ENCODE measurements around the gene RNPS1. TPM values are rescaled to one million over a fixed set of nuclear protein-coding genes. Genes with fewer than 3 reads are reported as not detected.

RNPS1 gene
- total and polyA plus RNA-seq, 2 of the 4 experiments (the other 2 are of a cell fraction), result 57.5 to 192 TPM

DNA sequence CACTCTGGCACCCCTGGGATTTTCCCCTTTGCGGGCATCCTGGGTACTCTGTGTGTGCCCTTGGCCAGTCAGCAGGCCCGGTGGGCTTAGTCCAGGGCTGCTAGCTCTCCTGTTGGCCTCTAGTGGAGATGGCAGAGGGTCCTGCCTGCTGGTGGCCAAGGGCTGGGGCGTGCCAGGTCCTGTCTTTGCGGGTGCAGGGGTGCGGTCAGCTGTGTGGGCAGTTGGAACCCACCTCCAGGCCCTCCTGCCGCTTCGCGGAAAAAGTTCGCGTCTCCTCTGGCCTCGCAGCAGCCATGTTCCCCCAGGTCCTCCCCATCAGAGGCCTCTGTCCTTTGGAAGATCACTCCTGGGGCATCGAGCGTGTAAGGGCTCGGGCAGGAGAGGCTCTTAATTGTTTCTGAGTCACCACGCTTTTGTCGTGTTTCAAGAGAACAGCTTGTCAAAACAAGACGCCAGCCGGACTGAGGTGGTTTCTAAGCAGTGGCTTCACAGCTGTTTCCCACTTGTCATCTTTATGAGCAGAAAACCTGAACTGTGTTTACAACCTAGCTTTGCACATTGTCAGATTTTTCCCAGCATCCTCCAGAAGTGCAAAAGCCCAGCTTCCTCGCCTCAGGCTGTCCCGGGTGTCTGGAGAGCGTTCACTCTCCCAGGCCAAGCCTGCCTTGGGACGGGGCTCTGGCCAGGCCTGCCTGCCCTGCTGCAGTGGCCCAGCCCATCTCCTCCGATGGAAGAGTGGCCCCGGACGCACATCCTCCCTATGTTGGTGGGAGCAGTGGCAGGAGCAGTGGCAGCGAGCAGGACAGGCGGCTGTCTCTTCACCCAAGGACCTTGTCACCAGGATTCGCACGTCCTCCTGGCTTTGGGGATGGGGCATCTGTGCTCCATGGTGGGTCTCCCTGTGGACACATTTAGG lies 36.7 kb downstream of the RNPS1 start:
- Histone ChIP-seq H3K56ac (ENCODE audit: extremely low read depth, insufficient read depth, low read length) (no peak overlapping the region), H4K20me1 (ENCODE audit: insufficient read depth, low read length) (peaks cover 24% of the 10 kb centered on the region), H3K79me1 (ENCODE audit: low read depth in 1 of 2, low read length in 2 of 2) (peaks cover 2 to 25% of the 10 kb centered on the region in 2 experiments; a peak in 3 of 4 replicates), H3K18ac (ENCODE audit: low read depth, low read length) (no peak overlapping the region), H2BK15ac (ENCODE audit: low read depth, low read length) (no peak overlapping the region), H4K8ac (ENCODE audit: low read depth in 2 of 2, low read length in 2 of 2) (no peak overlapping the region), H2BK20ac (ENCODE audit: low read depth, low read length) (no peak overlapping the region), H4K5ac (ENCODE audit: low read depth, low read length) (no peak overlapping the region), H2BK5ac (ENCODE audit: low read depth, low read length, poor library complexity, severe bottlenecking) (no peak overlapping the region), H4K91ac (ENCODE audit: insufficient read depth, low read depth, low read length) (no peak overlapping the region), H3K9me1 (ENCODE audit: insufficient read depth, low read length) (peaks cover 6% of the 10 kb centered on the region; the same call in 1 of the 2 replicates), H2BK120ac (ENCODE audit: low read depth, low read length) (no peak overlapping the region), H3K23ac (ENCODE audit: low read depth, low read length) (no peak overlapping the region), H3K4me3 (ENCODE audit: insufficient read depth, low read depth, low read length) (no peak overlapping the region), H3K9me3 (ENCODE audit: control insufficient read depth, insufficient read depth, low read length) (no peaks in the 10 kb centered on the region), H3K9ac (ENCODE audit: low read depth, low read length) (no peak overlapping the region), H3K4ac (ENCODE audit: low read depth, low read length) (no peak overlapping the region), H3K36me3 (ENCODE audit: control insufficient read depth, insufficient read depth, low read length) (peaks cover 60% of the 10 kb centered on the region), H3K27me3 (ENCODE audit: control insufficient read depth, insufficient read depth, low read length) (peaks cover under 1% of the 10 kb centered on the region; the same call in 1 of the 2 replicates), H2AK5ac (ENCODE audit: low read depth, low read length) (no peak overlapping the region), H3K27ac (ENCODE audit: insufficient read depth, low read length) (no peak overlapping the region), H3K4me1 (ENCODE audit: control insufficient read depth, insufficient read depth, low read length) (peaks cover 4% of the 10 kb centered on the region), H3K4me2 (ENCODE audit: low read depth, low read length) (no peak overlapping the region), H2AFZ (replicated peaks; ENCODE audit: low read length, poor library complexity) (no peak overlapping the region), H2AK9ac (replicated peaks; ENCODE audit: low read depth, low read length, poor library complexity) (no peak overlapping the region), H3K14ac (replicated peaks; ENCODE audit: low read depth, low read length) (no peak overlapping the region)
- 82% methylated on average over 16 of the region's 29 CpGs; no CpG with 5 or more reads in 1 of the 2 experiments for WGBS, 2 experiments (ENCODE audit: extremely low coverage in 2 of 2, insufficient read length in 1 of 2)
- dilution Hi-C loops (cut with HindIII; ENCODE audit: low sequenced_read_pairs, unreplicated experiment) (no loop called here), in situ Hi-C loops (cut with MboI; ENCODE audit: low sequenced_read_pairs) (no loop called here), intact Hi-C loops (cut with micrococcal nuclease) (no loop called here)
- CTCF ChIA-PET, result no interaction called here
- no peak for DNase-seq
- TF ChIP-seq, protein P1, sequence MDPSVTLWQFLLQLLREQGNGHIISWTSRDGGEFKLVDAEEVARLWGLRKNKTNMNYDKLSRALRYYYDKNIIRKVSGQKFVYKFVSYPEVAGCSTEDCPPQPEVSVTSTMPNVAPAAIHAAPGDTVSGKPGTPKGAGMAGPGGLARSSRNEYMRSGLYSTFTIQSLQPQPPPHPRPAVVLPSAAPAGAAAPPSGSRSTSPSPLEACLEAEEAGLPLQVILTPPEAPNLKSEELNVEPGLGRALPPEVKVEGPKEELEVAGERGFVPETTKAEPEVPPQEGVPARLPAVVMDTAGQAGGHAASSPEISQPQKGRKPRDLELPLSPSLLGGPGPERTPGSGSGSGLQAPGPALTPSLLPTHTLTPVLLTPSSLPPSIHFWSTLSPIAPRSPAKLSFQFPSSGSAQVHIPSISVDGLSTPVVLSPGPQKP (IDR thresholded peaks at IDR 0.05; ENCODE audit: borderline replicate concordance, low read depth, low read length), result no peak
- TF ChIP-seq, protein P2, sequence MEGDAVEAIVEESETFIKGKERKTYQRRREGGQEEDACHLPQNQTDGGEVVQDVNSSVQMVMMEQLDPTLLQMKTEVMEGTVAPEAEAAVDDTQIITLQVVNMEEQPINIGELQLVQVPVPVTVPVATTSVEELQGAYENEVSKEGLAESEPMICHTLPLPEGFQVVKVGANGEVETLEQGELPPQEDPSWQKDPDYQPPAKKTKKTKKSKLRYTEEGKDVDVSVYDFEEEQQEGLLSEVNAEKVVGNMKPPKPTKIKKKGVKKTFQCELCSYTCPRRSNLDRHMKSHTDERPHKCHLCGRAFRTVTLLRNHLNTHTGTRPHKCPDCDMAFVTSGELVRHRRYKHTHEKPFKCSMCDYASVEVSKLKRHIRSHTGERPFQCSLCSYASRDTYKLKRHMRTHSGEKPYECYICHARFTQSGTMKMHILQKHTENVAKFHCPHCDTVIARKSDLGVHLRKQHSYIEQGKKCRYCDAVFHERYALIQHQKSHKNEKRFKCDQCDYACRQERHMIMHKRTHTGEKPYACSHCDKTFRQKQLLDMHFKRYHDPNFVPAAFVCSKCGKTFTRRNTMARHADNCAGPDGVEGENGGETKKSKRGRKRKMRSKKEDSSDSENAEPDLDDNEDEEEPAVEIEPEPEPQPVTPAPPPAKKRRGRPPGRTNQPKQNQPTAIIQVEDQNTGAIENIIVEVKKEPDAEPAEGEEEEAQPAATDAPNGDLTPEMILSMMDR (conservative IDR thresholded peaks at IDR 0.05; ENCODE audit: low read depth, low read length), result no peak
- TF ChIP-seq MXI1 (IDR thresholded peaks at IDR 0.05; ENCODE audit: borderline replicate concordance, low read depth, low read length) (no peak), CHD1 (IDR thresholded peaks at IDR 0.05; ENCODE audit: low read depth, low read length) (no peak), RFX5 (IDR thresholded peaks at IDR 0.05; ENCODE audit: low read depth, low read length) (no peak), FOS (IDR thresholded peaks at IDR 0.05; ENCODE audit: low read depth, low read length) (no peak), MAFK (IDR thresholded peaks at IDR 0.05; ENCODE audit: low read depth, low read length) (no peak), MAZ (IDR thresholded peaks at IDR 0.05; ENCODE audit: borderline replicate concordance, low read depth, low read length) (no peak), RAD21 (IDR thresholded peaks at IDR 0.05; ENCODE audit: low read length) (no peak), POLR2A (IDR thresholded peaks at IDR 0.05; ENCODE audit: low read depth, low read length) (no peak), BHLHE40 (IDR thresholded peaks at IDR 0.05; ENCODE audit: low read depth, low read length) (no peak), NFE2L2 (IDR thresholded peaks at IDR 0.05; ENCODE audit: low read depth, low read length) (no peak)
- TF ChIP-seq, protein P3, sequence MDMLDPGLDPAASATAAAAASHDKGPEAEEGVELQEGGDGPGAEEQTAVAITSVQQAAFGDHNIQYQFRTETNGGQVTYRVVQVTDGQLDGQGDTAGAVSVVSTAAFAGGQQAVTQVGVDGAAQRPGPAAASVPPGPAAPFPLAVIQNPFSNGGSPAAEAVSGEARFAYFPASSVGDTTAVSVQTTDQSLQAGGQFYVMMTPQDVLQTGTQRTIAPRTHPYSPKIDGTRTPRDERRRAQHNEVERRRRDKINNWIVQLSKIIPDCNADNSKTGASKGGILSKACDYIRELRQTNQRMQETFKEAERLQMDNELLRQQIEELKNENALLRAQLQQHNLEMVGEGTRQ (IDR thresholded peaks at IDR 0.05; ENCODE audit: low read depth, low read length), result no peak
- no peak for ATAC-seq (ENCODE audit: low read depth)
- no TSS peak for BruUV-seq (replicated peaks)
- POLR2A ChIA-PET (ENCODE audit: unreplicated experiment), result no interaction called here

All from IMR-90 (cell line).